SK-N-SH treated with all-trans-retinoic acid at 6 μM for 48 hours (cell line): ENCODE measurements around the gene CPLANE2.

Source experiments
- ATAC-seq: fragments of 200-7000 bp; cut with Tn5 transposase; 3 replicates; pipeline ENCODE4 v1.9.1; 2020; ENCODE audit warnings: mild to moderate bottlenecking, moderate library complexity
- ARNTL ChIP-seq: fragments of 450-650 bp; formaldehyde crosslinking; IDR thresholded peaks from 2 replicates; pipeline ENCODE4 v1.5.0; 2020; ENCODE audit warnings: low read depth, mild to moderate bottlenecking, moderate library complexity, borderline replicate concordance
- CSDC2 ChIP-seq: fragments of 250-450 bp; sonication (Bioruptor Pico); IDR thresholded peaks from 2 replicates; pipeline ENCODE4 v1.5.0; 2020; ENCODE audit warnings: mild to moderate bottlenecking, moderate library complexity
- ESRRG ChIP-seq: fragments of 250-450 bp; sonication (Bioruptor Pico); IDR thresholded peaks from 2 replicates; pipeline ENCODE4 v1.6.1; 2021; ENCODE audit warnings: mild to moderate bottlenecking
- ISL1 ChIP-seq: fragments of 250-450 bp; sonication (Bioruptor Pico); IDR thresholded peaks from 2 replicates; pipeline ENCODE4 v2.1.2; 2022; ENCODE audit warnings: mild to moderate bottlenecking, moderate library complexity
- OSR1 ChIP-seq: fragments of 250-450 bp; sonication (Bioruptor Pico); IDR thresholded peaks from 2 replicates; pipeline ENCODE4 v1.8.0; 2022; ENCODE audit warnings: moderate library complexity, mild to moderate bottlenecking, inconsistent platforms
- PPARA ChIP-seq: fragments of 250-450 bp; sonication (Bioruptor Pico); IDR thresholded peaks from 2 replicates; pipeline ENCODE4 v1.5.0; 2020; ENCODE audit warnings: mild to moderate bottlenecking, borderline replicate concordance
- RARB ChIP-seq: fragments of 250-450 bp; sonication (Bioruptor Pico); IDR thresholded peaks from 2 replicates; pipeline ENCODE4 v1.8.0; 2021; ENCODE audit warnings: mild to moderate bottlenecking, moderate library complexity
- SNAI2 ChIP-seq: fragments of 250-450 bp; sonication (Bioruptor Pico); IDR thresholded peaks from 2 replicates; pipeline ENCODE4 v1.5.0; 2020; ENCODE audit warnings: mild to moderate bottlenecking, moderate library complexity
- TCF4 ChIP-seq: fragments of 250-450 bp; sonication (Bioruptor Pico); IDR thresholded peaks from 2 replicates; pipeline ENCODE4 v1.8.0; 2021; ENCODE audit warnings: mild to moderate bottlenecking, moderate library complexity, borderline replicate concordance
- TOX ChIP-seq: fragments of 250-450 bp; sonication (Bioruptor Pico); IDR thresholded peaks from 2 replicates; pipeline ENCODE4 v1.8.0; 2021; ENCODE audit warnings: mild to moderate bottlenecking, moderate library complexity, borderline replicate concordance
- ZC3H10 ChIP-seq: fragments of 250-450 bp; sonication (Bioruptor Pico); IDR thresholded peaks from 2 replicates; pipeline ENCODE4 v1.5.1; 2021; ENCODE audit warnings: mild to moderate bottlenecking, moderate library complexity
- ZFP3 ChIP-seq: fragments of 250-450 bp; sonication (Bioruptor Pico); IDR thresholded peaks from 2 replicates; pipeline ENCODE4 v1.5.0; 2020; ENCODE audit warnings: mild to moderate bottlenecking, moderate library complexity
- ZNF70 ChIP-seq: fragments of 450-650 bp; formaldehyde crosslinking; IDR thresholded peaks from 2 replicates; pipeline ENCODE4 v1.5.0; 2020; ENCODE audit warnings: mild to moderate bottlenecking, moderate library complexity
- TF ChIP-seq, protein P1 (sequence below): fragments of 250-450 bp; sonication (Bioruptor Pico); IDR thresholded peaks from 2 replicates; pipeline ENCODE4 v1.8.0; 2020; ENCODE audit warnings: mild to moderate bottlenecking, moderate library complexity, borderline replicate concordance
- TF ChIP-seq, protein P2 (sequence below): fragments of 250-450 bp; sonication (Bioruptor Pico); IDR thresholded peaks from 2 replicates; pipeline ENCODE4 v1.5.1; 2020; ENCODE audit warnings: low read depth, mild to moderate bottlenecking, moderate library complexity
- TF ChIP-seq, protein P3 (sequence below): fragments of 250-450 bp; sonication (Bioruptor Pico); IDR thresholded peaks from 2 replicates; pipeline ENCODE4 v1.5.1; 2021; ENCODE audit warnings: mild to moderate bottlenecking, moderate library complexity
- TF ChIP-seq, protein P4 (sequence below): fragments of 250-450 bp; sonication (Bioruptor Pico); IDR thresholded peaks from 2 replicates; pipeline ENCODE4 v1.5.0; 2020; ENCODE audit warnings: mild to moderate bottlenecking, moderate library complexity

CPLANE2 gene

DNA sequence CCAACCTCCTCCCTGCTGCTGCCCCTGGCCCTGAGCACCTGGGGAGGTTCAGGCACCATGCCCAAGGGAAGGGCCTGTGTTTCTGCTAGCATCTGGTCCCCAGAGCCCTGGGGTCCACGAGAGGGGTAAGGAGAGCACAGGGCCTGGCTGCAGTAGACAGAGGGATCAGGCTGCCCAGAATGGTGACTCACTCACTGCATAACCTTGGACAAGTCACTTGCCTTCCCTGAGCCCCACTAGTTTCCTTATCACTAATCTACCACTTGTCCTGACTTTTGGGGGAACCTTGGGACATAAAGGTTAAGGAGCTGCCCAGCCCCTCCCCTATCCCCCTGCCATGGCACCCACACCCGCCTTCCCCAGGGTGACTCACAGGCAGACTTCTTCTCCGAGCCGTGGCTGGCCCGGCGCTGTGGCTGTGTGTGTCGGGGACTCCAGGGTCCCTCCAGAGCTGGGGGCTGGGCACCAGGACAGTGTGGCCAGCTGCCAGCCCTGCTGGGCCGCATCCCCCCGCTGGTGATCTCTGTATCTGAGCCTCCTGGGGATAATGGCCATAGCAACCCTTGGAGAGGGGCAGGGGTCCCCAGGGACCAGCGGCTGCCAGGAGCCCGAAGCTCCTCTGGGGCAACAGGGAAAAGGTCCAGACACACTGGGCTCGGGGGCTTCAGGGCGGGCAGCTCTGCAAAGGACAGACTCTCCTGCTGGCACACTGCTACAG lies 28.6 kb downstream of the CPLANE2 start (continued):
- TF ChIP-seq, protein P1, sequence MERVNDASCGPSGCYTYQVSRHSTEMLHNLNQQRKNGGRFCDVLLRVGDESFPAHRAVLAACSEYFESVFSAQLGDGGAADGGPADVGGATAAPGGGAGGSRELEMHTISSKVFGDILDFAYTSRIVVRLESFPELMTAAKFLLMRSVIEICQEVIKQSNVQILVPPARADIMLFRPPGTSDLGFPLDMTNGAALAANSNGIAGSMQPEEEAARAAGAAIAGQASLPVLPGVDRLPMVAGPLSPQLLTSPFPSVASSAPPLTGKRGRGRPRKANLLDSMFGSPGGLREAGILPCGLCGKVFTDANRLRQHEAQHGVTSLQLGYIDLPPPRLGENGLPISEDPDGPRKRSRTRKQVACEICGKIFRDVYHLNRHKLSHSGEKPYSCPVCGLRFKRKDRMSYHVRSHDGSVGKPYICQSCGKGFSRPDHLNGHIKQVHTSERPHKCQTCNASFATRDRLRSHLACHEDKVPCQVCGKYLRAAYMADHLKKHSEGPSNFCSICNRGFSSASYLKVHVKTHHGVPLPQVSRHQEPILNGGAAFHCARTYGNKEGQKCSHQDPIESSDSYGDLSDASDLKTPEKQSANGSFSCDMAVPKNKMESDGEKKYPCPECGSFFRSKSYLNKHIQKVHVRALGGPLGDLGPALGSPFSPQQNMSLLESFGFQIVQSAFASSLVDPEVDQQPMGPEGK (CRISPR knock-in tag), result no peak
- TF ChIP-seq ISL1 (no peak), ESRRG (CRISPR knock-in tag) (no peak), RARB (CRISPR knock-in tag) (no peak)
- TF ChIP-seq, protein P2, sequence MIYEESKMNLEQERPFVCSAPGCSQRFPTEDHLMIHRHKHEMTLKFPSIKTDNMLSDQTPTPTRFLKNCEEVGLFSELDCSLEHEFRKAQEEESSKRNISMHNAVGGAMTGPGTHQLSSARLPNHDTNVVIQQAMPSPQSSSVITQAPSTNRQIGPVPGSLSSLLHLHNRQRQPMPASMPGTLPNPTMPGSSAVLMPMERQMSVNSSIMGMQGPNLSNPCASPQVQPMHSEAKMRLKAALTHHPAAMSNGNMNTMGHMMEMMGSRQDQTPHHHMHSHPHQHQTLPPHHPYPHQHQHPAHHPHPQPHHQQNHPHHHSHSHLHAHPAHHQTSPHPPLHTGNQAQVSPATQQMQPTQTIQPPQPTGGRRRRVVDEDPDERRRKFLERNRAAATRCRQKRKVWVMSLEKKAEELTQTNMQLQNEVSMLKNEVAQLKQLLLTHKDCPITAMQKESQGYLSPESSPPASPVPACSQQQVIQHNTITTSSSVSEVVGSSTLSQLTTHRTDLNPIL (CRISPR knock-in tag), result no peak

DNA sequence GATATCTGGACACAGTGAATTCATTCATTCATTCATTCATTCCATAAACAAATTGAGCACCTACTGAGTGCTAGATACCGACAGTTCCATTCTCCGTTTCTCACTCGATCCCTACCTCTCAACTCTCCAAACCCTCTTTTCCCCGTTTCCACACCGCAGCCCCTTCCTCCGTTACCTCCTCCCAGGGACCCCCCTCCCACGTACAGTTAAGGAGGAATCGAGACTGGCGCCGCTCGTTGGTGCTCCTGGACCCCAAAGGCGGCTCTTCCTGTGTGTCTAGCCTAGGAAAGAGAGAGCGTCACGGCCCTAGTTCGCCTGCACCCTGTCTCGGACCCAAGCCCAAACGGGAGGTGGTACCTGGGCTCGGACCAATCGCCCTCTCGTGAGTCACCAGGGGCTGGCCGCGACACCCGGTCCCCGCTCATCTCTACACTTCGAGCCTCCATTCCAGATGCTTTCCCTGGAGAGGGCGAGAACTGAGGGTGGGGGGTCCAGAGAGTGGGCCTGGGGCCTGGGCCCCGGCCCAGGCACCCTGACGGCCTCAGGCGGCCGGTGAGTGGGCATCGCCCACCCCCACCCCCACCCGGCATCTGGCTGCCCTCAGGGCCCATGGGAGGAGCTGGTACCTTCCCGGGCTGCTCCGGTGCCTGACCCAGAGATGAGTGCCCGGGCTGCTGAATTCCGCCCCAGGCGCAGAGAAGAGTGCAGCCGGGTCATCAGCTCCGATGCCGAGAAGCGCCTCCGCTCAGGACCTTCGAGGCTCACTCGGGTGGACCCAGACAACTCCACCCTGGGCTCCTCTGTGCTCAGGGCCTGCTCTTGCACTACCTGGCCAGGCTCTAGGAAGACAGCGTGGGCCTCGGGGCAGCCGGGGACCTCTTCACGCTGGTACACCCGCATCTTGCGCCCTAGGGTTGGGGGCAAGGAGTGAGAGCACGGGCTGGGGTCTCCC lies 29.4 kb downstream of the CPLANE2 start:
- ATAC-seq, result peak; percentile 1; the same call in 2 of the 3 replicates
- TF ChIP-seq OSR1 (CRISPR knock-in tag), result no peak
- TF ChIP-seq ZC3H10 (CRISPR knock-in tag), result no peak
- no peak for TF ChIP-seq ZFP3 (CRISPR knock-in tag)
- TF ChIP-seq ARNTL (CRISPR knock-in tag), result no peak
- no peak for TF ChIP-seq PPARA (CRISPR knock-in tag)
- no peak for TF ChIP-seq TOX (CRISPR knock-in tag)
- TF ChIP-seq, all 23 proteins: peak for 0

DNA sequence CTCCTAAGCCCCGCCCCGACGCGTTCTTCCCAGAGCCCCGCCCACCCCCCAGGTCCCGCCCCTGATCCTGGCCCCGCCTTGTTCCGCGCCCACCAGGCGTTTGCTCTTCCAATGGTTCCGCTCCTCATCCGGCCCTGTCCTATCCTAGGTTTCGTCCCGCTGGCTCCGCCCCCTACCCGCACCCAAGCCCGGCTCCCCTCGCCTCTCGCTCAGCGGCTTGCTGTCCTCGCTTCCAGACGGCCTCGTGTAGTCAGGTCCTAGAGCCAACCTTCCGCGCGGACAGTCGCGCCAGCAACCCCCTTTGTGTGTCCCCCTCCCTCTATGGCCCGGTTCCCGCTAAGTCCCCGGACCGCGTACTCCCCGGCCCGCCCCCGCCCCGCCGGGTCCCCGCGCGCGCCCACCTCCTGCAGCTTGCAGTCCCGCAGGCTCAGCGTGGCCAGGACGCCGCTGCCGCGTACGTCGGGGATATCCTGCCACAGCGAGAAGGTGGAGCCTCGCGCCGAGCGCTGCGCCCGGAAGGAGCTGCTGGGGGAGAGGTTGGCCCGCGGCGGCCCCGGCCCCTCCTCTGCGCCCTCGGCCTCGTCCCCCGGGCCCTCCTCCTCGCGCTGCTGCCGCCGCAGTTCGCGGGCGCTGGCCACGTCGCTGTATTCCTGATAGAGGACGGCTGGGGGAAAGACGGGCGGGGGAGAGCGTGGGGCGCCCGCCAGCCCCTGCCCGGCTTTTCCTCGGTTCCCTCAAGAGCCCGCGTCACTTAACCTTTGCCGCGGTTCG lies 30.3 kb downstream of the CPLANE2 start:
- ATAC-seq, result peak; percentile 96
- TF ChIP-seq ISL1, result no peak
- TF ChIP-seq, protein P3, sequence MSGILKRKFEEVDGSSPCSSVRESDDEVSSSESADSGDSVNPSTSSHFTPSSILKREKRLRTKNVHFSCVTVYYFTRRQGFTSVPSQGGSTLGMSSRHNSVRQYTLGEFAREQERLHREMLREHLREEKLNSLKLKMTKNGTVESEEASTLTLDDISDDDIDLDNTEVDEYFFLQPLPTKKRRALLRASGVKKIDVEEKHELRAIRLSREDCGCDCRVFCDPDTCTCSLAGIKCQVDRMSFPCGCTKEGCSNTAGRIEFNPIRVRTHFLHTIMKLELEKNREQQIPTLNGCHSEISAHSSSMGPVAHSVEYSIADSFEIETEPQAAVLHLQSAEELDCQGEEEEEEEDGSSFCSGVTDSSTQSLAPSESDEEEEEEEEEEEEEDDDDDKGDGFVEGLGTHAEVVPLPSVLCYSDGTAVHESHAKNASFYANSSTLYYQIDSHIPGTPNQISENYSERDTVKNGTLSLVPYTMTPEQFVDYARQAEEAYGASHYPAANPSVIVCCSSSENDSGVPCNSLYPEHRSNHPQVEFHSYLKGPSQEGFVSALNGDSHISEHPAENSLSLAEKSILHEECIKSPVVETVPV, result no peak
- no peak for TF ChIP-seq ARNTL (CRISPR knock-in tag)
- TF ChIP-seq, protein P1 (CRISPR knock-in tag), result no peak
- TF ChIP-seq CSDC2 (CRISPR knock-in tag), result no peak
- TF ChIP-seq TCF4 (CRISPR knock-in tag), result no peak

DNA sequence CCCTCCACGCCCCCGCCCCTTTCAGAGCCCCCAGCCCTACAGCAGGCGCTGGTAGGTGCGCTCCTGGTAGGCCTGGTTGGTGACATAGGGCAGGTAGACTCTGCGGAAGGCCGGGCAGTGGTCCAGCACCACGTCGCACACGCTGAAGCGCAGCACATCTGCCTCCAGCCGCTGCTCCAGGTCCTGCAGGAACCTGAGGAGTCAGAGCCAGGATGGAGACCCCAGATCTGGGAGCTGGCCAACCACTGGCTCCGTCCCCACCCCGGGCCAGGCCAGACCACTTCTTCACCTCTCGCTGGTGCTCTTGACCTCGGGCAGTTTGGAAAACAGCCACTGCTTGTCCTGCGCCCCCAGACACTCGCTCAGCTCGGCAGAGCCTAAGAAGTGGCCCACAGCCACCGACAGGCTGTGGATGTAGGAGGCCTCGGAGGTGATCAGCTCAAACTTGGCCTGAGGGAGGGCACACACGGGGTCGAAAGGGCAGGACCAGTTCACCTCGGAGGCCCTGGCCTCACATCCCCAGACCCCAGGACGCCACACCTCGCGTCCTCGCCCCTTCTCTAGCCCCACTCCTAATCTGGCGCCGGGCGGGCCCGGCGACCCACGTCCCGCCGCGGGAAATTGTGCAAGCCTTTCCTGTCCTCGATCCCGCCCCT lies 31.0 kb downstream of the CPLANE2 start:
- TF ChIP-seq TOX (CRISPR knock-in tag), result no peak
- no peak for TF ChIP-seq PPARA (CRISPR knock-in tag)
- TF ChIP-seq RARB (CRISPR knock-in tag), result no peak
- TF ChIP-seq, protein P4, sequence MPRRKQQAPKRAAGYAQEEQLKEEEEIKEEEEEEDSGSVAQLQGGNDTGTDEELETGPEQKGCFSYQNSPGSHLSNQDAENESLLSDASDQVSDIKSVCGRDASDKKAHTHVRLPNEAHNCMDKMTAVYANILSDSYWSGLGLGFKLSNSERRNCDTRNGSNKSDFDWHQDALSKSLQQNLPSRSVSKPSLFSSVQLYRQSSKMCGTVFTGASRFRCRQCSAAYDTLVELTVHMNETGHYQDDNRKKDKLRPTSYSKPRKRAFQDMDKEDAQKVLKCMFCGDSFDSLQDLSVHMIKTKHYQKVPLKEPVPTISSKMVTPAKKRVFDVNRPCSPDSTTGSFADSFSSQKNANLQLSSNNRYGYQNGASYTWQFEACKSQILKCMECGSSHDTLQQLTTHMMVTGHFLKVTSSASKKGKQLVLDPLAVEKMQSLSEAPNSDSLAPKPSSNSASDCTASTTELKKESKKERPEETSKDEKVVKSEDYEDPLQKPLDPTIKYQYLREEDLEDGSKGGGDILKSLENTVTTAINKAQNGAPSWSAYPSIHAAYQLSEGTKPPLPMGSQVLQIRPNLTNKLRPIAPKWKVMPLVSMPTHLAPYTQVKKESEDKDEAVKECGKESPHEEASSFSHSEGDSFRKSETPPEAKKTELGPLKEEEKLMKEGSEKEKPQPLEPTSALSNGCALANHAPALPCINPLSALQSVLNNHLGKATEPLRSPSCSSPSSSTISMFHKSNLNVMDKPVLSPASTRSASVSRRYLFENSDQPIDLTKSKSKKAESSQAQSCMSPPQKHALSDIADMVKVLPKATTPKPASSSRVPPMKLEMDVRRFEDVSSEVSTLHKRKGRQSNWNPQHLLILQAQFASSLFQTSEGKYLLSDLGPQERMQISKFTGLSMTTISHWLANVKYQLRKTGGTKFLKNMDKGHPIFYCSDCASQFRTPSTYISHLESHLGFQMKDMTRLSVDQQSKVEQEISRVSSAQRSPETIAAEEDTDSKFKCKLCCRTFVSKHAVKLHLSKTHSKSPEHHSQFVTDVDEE, result no peak
- no peak for TF ChIP-seq SNAI2 (CRISPR knock-in tag)
- TF ChIP-seq, protein P2 (CRISPR knock-in tag), result no peak
- TF ChIP-seq ZNF70, result no peak
- peak; percentile 4 for ATAC-seq
